ENCODE measurements around the gene CALML4. TPM values are rescaled to one million over a fixed set of nuclear protein-coding genes. Genes with fewer than 3 reads are reported as not detected.
A peak's percentile ranks its signal among the peaks of the same experiment; 100 is the strongest.

CALML4 gene
- total RNA-seq, 6 experiments from 2014 or later, result 0.40 to 1.9 (median 0.87) TPM

GRCh38 chr15:68163191-68163590 is 41.9 kb downstream of the CALML4 start:
- Mint-ChIP-seq H3K9me3 (no peaks in the 10 kb centered on the region), H3K27me3 (ENCODE audit: insufficient read depth) (no peaks in the 10 kb centered on the region; the same call in 1 of the 2 replicates), H3K27ac (no peak overlapping the region), H3K4me3 (no peak overlapping the region), H3K36me3 (ENCODE audit: low read depth) (peaks cover 19% of the 10 kb centered on the region), H3K4me1 (ENCODE audit: low read depth) (no peaks in the 10 kb centered on the region)
- TF ChIP-seq CTCF (IDR thresholded peaks at IDR 0.05), result no peak
- no peak for DNase-seq

DNA sequence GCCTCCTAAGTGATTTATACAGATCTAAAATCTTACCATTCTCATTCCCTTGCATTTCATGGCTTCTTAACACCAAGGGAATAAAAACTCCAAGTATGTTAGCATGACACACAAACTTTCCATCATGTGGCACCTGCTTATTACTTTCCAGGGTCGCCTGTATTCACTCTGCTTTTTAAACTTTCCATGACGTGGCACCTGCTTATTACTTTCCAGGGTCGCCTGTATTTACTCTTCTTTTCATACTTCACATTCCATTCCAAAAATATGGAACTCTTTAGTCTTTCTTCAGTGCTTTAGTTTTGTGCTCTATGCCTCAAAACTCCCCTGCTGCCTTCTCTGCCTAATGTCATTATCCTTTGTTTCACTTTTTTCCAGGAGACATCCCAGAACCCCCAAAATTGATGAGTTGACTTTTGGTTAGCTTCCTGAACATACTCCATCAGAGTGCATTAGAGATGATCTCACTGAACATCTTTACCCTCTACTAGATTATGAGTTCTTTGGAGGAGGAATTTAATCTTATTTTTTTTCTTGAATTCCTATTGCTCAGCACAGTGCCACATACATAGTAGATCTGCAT is 47.0 kb downstream of the CALML4 start:
- Mint-ChIP-seq H3K27me3 (ENCODE audit: insufficient read depth) (no peaks in the 10 kb centered on the region; the same call in 1 of the 2 replicates), H3K36me3 (ENCODE audit: low read depth) (peaks cover 24% of the 10 kb centered on the region), H3K4me1 (ENCODE audit: low read depth) (no peaks in the 10 kb centered on the region), H3K27ac (no peak overlapping the region), H3K9me3 (no peaks in the 10 kb centered on the region), H3K4me3 (no peak overlapping the region)
- no peak for TF ChIP-seq CTCF (IDR thresholded peaks at IDR 0.05)
- no peak for DNase-seq

DNA sequence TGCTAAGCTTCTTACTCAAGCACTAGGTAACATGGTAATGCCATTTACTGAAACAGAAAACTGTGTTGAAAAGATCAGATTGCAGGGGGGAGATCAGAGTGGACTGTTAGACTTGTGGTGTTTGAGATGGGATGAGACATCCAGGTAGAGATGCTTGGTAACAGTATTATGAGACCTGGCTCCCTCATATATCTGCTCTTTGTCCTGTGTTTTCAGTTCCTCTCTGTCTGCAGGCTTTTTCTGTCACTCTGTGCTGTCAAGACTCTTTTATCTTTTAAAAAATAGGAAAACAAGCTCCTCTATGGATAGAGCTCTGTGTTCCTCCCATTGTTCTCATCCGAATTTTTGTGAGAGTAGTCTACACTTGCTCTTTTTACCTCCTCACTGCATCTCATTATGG is 48.1 kb downstream of the CALML4 start:
- Mint-ChIP-seq H3K4me1 (ENCODE audit: low read depth) (peaks cover 8% of the 10 kb centered on the region), H3K27me3 (ENCODE audit: insufficient read depth) (peaks cover 3% of the 10 kb centered on the region; the same call in 1 of the 2 replicates), H3K9me3 (no peaks in the 10 kb centered on the region), H3K27ac (no peak overlapping the region), H3K36me3 (ENCODE audit: low read depth) (peaks cover 27% of the 10 kb centered on the region), H3K4me3 (no peak overlapping the region)
- no peak for DNase-seq
- TF ChIP-seq CTCF (IDR thresholded peaks at IDR 0.05), result no peak

DNA sequence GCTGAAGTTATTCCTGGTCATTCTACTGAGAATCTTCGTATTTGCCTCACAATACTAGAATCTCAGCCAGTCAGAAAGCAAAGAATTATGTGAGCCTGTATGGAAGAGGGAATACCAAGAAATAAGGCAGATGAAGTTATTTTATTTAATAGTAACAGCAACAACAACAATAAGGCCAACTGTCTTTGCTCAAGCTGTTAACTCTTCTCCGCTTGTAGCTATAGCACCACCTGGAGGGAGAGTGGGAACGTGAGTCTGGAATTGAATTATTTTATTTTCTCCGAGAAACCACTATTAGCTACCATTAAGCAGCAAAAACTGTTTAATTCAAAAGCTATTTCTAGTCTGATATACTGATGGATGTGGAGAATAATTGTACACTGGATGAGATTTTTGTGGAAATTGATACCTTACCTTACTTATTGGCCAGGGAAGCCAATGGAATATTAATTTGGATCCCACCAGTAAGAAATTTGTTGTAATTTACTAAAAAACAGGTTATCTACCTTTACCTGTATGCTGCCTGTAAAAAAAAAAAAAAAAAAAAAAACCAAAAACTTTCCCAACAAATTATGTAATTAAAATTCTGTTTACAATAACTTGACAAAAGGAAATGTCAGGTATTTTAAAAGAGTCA is 50.1 kb downstream of the CALML4 start:
- peak; percentile 55 for DNase-seq
- Mint-ChIP-seq H3K4me1 (ENCODE audit: low read depth) (peaks cover 16% of the 10 kb centered on the region), H3K27ac (no peak overlapping the region), H3K9me3 (no peaks in the 10 kb centered on the region), H3K27me3 (ENCODE audit: insufficient read depth) (peaks cover 3% of the 10 kb centered on the region), H3K4me3 (no peak overlapping the region), H3K36me3 (ENCODE audit: low read depth) (peaks cover 15% of the 10 kb centered on the region)
- peak; percentile 85 for TF ChIP-seq CTCF (IDR thresholded peaks at IDR 0.05)

- no peak for DNase-seq
- no peaks in the 10 kb centered on the region for H3K9me3 Mint-ChIP-seq
- no peak for TF ChIP-seq CTCF (IDR thresholded peaks at IDR 0.05)
- H3K27me3 Mint-ChIP-seq (ENCODE audit: insufficient read depth), result peaks cover 3% of the 10 kb centered on the region
- peaks cover 37% of the 10 kb centered on the region for H3K4me1 Mint-ChIP-seq (ENCODE audit: low read depth)
- peaks cover 21% of the 10 kb centered on the region for H3K36me3 Mint-ChIP-seq (ENCODE audit: low read depth)
- no peak overlapping the region for H3K4me3 Mint-ChIP-seq
- H3K27ac Mint-ChIP-seq, result no peak overlapping the region
Observed at GRCh38 chr15:68152342-68152741, 52.8 kb downstream of the CALML4 start.
